Choroid plexus epithelial cell (primary cell): ENCODE data around the gene ATAD3A.
"Not testable (repeated sequence)": the region's sequence is repeated elsewhere in the genome, so short reads cannot be mapped to it uniquely, and the experiment has no call there.

Source experiments
- DNase-seq: peaks from one replicate; pipeline ENCODE4 v3.0.0-alpha.2; 2010; ENCODE audit warnings: low read depth
- H3K4me3 ChIP-seq: 2 replicates; pipeline ENCODE4 v1.5.1; 2011; ENCODE audit warnings: low read depth, mild to moderate bottlenecking, control low read depth, low read length, moderate library complexity
- TF ChIP-seq, protein P1 (sequence below): conservative IDR thresholded peaks from 2 replicates; pipeline ENCODE4 v1.5.1; 2011; ENCODE audit warnings: low read depth, mild to moderate bottlenecking, control low read depth, inconsistent platforms, low read length, moderate library complexity

The ATAD3A gene

DNA sequence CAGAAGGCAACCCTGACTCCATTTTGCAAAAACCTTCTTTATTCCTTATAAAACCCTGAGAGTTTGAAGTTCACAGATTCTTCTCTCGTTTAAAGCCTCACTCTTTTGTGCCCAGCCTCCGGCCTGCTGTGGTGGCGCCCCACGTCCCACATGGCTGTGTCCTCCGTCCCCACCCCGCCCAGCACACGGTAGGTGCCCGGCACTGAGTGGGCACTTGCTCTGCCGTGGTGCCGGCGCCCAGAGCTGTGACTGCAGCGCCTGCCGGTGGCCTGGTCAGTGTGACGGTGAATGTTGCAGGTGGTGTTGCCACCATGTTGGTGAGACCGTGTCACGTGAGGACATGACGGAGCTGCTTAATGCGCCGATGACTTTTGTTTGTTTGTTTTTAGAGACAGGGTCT, 9.4 kb downstream of the ATAD3A start:
- H3K4me3 ChIP-seq, result no peak overlapping the region
- DNase-seq, result no peak
- TF ChIP-seq, protein P1, sequence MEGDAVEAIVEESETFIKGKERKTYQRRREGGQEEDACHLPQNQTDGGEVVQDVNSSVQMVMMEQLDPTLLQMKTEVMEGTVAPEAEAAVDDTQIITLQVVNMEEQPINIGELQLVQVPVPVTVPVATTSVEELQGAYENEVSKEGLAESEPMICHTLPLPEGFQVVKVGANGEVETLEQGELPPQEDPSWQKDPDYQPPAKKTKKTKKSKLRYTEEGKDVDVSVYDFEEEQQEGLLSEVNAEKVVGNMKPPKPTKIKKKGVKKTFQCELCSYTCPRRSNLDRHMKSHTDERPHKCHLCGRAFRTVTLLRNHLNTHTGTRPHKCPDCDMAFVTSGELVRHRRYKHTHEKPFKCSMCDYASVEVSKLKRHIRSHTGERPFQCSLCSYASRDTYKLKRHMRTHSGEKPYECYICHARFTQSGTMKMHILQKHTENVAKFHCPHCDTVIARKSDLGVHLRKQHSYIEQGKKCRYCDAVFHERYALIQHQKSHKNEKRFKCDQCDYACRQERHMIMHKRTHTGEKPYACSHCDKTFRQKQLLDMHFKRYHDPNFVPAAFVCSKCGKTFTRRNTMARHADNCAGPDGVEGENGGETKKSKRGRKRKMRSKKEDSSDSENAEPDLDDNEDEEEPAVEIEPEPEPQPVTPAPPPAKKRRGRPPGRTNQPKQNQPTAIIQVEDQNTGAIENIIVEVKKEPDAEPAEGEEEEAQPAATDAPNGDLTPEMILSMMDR, result no peak

DNA sequence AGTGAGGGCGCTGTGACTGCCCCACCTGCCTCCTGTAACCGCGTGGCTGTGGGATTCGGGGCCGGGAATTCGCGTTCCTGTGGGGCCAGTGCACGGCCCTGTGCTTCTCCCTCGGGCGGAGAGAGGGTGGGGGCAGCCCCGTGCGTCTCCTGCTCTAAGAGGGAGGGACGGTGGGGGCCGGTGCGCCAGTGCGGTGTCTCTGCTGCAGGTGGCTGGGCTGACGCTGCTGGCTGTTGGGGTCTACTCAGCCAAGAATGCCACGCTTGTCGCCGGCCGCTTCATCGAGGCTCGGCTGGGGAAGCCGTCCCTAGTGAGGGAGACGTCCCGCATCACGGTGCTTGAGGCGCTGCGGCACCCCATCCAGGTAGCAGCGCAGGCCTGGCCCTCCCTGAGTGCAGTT, 10.6 kb downstream of the ATAD3A start:
- not testable (repeated sequence) for DNase-seq, H3K4me3 ChIP-seq

DNA sequence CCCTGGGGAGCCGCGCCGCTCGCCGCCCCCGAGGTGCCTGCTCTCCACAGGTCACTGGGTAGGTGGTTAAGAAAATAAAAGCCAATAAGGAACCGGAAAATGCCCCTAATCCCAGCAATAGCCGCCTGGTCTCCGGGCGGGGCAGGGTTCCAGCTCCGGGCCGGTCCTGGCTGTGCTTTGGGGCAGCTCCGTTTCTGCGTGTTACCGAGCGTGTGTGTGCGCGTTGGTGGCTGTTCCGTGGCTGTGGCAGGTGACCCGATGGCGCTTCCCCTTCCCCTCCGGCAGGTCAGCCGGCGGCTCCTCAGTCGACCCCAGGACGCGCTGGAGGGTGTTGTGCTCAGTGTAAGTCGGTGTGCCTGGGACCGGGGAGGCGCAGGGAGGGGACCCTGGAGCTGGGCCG, 11.3 kb downstream of the ATAD3A start:
- not testable (repeated sequence) for H3K4me3 ChIP-seq, DNase-seq

DNA sequence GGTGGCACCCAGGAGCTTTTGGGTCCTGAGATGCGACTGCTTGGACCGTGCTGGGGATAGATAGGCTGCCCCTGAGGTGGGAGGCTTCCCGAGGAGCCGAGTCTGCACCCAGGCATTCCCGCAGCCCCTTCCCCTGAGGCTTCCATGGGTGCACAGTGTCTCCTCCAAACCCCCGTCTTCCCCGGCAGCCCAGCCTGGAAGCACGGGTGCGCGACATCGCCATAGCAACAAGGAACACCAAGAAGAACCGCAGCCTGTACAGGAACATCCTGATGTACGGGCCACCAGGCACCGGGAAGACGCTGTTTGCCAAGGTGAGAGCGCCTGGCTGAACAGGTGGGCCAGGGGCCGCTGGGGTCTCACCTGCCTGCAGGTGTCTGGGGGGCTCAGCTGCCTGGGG, 11.7 kb downstream of the ATAD3A start:
- H3K4me3 ChIP-seq, DNase-seq: not testable (repeated sequence)

DNA sequence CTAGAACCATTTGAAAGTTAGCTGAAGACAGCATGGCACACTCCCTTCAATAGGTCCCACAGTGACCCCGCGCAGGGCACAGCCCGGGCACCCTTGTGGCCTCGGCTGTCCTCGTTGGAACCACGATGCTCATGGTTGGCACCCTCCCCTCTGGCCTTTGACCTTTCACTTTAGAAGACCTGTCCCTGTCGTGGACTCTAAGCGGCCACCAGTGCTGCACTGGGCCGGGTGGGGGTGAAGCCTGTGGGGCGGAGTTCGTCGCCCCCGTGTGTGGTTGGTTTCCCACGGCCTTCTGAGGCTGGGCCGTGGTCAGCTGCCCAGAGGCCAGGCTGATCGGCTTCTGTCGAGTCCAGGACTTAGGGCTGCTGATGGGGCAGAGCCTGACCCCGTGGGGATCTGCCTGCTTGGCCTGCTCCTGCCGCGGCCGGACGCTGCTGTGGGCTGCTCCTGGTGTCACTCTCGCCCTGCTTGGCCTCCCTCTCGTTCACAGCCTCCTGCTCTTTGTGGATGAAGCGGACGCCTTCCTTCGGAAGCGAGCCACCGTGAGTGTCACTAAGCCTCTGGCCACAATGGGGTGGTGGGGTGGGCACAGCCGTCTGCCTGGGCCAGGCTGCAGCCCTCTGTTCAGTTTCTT, 12.9 kb downstream of the ATAD3A start:
- not testable (repeated sequence) for H3K4me3 ChIP-seq, DNase-seq

DNA sequence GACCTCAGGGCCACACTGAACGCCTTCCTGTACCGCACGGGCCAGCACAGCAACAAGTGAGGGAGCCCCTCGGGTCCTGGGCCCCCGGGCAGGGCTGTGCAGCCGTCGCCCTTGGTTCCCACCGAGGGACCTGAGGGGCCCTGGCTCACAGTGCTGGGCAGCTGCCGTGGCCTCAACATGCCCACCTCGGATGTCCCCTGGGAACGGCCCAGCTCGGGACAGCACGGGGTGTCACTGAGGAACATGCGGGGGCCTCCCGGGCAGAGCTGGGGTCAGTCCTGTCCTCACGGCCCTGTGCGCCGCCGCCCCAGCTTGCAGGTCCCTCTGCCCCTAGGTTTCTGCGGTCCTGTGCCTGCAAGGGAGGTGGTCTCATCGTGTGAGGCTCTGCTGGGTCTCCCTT, 14.5 kb downstream of the ATAD3A start:
- not testable (repeated sequence) for H3K4me3 ChIP-seq, DNase-seq

DNA sequence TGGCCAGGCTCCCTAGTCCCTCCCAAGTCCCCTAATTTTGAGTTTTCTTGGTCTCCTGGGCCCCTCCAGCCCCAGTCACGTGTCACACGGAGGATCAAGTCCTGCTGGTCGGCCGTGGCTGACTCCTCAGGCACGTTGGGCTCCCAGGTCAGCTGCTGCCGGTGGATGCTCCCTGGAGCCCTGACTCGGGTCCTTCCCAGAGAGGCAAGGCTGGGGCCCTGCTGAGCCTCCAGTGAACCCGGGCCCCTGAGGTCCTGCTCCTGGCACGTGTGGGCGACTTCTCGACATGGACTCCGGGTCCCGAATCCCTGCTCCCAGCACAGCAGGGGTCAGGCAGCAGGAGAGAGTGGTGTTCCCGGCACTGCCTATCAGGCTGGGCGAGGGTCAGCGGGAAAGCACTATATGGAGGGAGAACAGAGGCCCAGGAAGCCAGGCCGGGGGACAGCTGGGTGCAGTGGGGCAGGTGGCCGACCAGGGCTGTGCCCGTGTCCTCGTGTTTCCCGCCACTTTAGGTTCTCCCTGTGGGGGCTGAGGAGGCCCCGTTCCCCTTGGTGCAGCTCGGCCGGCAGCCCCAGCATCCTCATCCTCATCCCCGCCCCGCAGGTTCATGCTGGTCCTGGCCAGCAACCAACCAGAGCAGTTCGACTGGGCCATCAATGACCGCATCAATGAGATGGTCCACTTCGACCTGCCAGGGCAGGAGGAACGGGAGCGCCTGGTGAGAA, 15.3 kb downstream of the ATAD3A start:
- TF ChIP-seq, protein P1, result no peak
- H3K4me3 ChIP-seq, result no peak overlapping the region

DNA sequence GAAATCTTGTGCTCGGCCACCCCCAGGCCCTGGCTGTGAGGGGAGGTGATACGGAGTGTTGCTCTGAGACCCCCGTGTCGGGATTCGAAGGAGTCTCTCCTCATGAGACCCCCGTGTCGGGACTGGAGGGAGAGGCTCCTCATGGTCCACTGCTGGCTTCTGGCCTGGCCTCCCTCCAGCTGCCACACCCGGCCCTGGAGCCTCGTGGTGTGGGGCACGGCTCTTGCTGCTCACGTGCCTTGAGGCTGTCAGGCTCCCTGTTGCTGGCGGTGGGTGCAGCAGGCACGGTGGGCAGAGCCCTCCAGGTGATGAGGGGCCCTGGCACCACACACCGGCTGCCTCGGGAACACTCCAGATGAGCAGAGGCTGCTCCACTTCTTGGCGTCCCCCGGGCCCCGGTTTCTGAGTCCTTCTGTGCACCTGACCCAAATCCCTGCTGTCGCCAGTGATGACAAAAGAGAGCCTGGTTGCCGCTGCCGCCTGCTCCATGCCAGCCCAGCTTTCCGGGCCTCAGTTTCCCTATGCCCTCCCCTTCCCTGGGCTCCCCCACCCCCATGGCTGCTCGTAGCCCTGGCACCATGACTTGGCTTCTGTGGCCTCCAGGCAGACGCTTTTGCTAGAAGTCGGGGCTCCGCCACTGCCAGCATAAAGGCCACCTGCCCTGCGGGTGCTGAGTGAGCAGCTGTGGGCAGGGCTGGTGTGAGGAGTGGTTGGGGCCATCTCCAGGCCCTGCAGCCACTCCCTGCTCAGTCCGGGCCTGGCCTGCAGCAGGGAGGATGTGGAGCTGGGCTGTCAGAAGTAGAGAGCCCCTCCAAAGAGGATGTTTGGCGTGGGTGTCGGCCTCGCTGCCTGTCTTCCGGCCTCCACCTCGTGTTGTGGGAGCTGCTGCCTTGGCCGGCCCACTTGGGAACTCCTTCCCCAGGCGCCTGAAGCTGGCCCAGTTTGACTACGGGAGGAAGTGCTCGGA, 16.6 kb downstream of the ATAD3A start:
- H3K4me3 ChIP-seq, result no peak overlapping the region
- no peak for DNase-seq
- TF ChIP-seq, protein P1, result no peak

More for the DNA sequence above, 15.3 kb downstream of the ATAD3A start:
- no peak for DNase-seq

DNA sequence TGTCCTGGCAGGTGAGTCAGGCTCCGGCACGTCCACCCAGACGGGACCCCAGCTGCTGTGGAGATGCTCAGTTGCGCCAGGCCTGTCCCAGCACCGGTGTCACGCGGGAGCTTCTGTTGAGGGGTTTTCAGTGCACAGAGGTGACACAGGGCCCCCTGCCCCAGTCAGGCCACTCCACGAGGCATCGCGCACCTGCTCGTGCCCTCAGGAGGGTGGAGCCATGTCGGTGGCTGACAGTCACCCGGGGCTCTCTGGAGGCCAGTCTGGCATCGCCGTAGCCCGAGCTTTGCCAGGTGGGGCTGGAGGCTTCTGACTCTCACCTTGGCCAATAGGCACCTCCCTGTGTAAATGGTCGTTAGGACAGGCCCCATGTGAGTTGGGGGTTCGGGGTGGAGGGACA, 17.4 kb downstream of the ATAD3A start:
- H3K4me3 ChIP-seq, result no peak overlapping the region
- DNase-seq, result no peak
- TF ChIP-seq, protein P1, result no peak
